ENCODE measurements around the gene SUN2. TPM values are rescaled to one million over a fixed set of nuclear protein-coding genes. Genes with fewer than 3 reads are reported as not detected.

The SUN2 gene
- total and polyA plus RNA-seq, 9 of the 15 experiments (the other 6 are each of a cell fraction or from before 2014, with no cell fraction given): 0.11 to 42.6 (median 16.7) TPM

- TF ChIP-seq NR0B1 (IDR thresholded peaks at IDR 0.05; ENCODE audit: partially characterized antibody) (no peak), USF2 (CRISPR knock-in tag; IDR thresholded peaks at IDR 0.05) (no peak), LARP7 (IDR thresholded peaks at IDR 0.05) (no peak), NEUROD1 (IDR thresholded peaks at IDR 0.05; ENCODE audit: borderline replicate concordance, low read depth, low read length, partially characterized antibody) (no peak), POLR2AphosphoS5 (IDR thresholded peaks at IDR 0.05; ENCODE audit: control insufficient read depth, insufficient read depth, low read depth, low read length) (no peak), ZFPM2 (CRISPR knock-in tag; IDR thresholded peaks at IDR 0.05) (no peak), RFX7 (CRISPR knock-in tag; IDR thresholded peaks at IDR 0.05) (no peak), MLLT1 (IDR thresholded peaks at IDR 0.05) (no peak), MEIS2 (IDR thresholded peaks at IDR 0.05; ENCODE audit: partially characterized antibody) (peak; percentile 13), ZNF609 (CRISPR knock-in tag; IDR thresholded peaks at IDR 0.05; ENCODE audit: borderline replicate concordance) (no peak), POLR2A (conservative IDR thresholded peaks at IDR 0.05) (no peak), ELK1 (CRISPR knock-in tag; IDR thresholded peaks at IDR 0.05) (no peak), ZBTB5 (IDR thresholded peaks at IDR 0.05) (no peak), XRCC4 (IDR thresholded peaks at IDR 0.05; ENCODE audit: extremely low read depth, insufficient read depth, insufficient read length) (no peak), FOXM1 (IDR thresholded peaks at IDR 0.05; ENCODE audit: low read depth) (no peak), FOXM1 (CRISPR knock-in tag; IDR thresholded peaks at IDR 0.05; ENCODE audit: low read depth) (no peak), MAFG (tag; conservative IDR thresholded peaks at IDR 0.05) (no peak), ETV1 (tag; conservative IDR thresholded peaks at IDR 0.05; ENCODE audit: low read depth) (peak; percentile 40; the same call in 1 of the 2 replicates)
Measured at GRCh38 chr22:38707346-38707745, 48.5 kb downstream of the SUN2 start (continued).
